RKO (cell line): ENCODE measurements around the gene ZNF471.
A peak's percentile ranks its signal among the peaks of the same experiment; 100 is the strongest.

Experiments used
- DNase-seq: peaks from one replicate; pipeline ENCODE4 v3.0.0-alpha.2; 2016; ENCODE audit warnings: low spot score

The ZNF471 gene

GRCh38 chr19:56507446-56508289 is at the start of gene ZNF471:
Gene ZNF471 (plus strand): TSS chr19:56507855. CDS start chr19:56511572, 3,717 bp downstream.
- DNase-seq = no peak

GRCh38 chr19:56474308-56474707 is 33.3 kb upstream of the ZNF471 start:
- no peak for DNase-seq

- DNase-seq = no peak
Measured at GRCh38 chr19:56476093-56476492, 31.6 kb upstream of the ZNF471 start.

- no peak for DNase-seq
Measured at GRCh38 chr19:56476651-56477428, 30.8 kb upstream of the ZNF471 start, which contains the start of gene ZNF667. Gene ZNF667 (minus strand): TSS chr19:56477345. CDS start chr19:56462370, 14,975 bp downstream.

GRCh38 chr19:56477429-56478338 is 30.0 kb upstream of the ZNF471 start:
- DNase-seq = no peak

GRCh38 chr19:56491399-56491798 is 16.3 kb upstream of the ZNF471 start:
- no peak for DNase-seq

GRCh38 chr19:56504581-56504980 is 3.1 kb upstream of the ZNF471 start:
- peak; percentile 16 for DNase-seq

GRCh38 chr19:56508290-56508778 is 679 bp downstream of the ZNF471 start:
- no peak for DNase-seq

GRCh38 chr19:56525214-56525860 is 17.7 kb downstream of the ZNF471 start:
- DNase-seq = no peak

GRCh38 chr19:56537442-56537841 is 29.8 kb downstream of the ZNF471 start:
- DNase-seq = no peak

- no peak for DNase-seq
Measured at GRCh38 chr19:56538254-56538760, 30.7 kb downstream of the ZNF471 start.

GRCh38 chr19:56538761-56539263 is 31.2 kb downstream of the ZNF471 start, which contains the start of gene ZFP28:
Gene ZFP28 (plus strand): TSS chr19:56538948. CDS start chr19:56539019, 71 bp downstream.
- DNase-seq = no peak

- no peak for DNase-seq
Measured at GRCh38 chr19:56543776-56544175, 36.1 kb downstream of the ZNF471 start.

- peak; percentile 62 for DNase-seq
Measured at GRCh38 chr19:56547535-56547934, 39.9 kb downstream of the ZNF471 start.

- no peak for DNase-seq
Measured at GRCh38 chr19:56554272-56554869, 46.7 kb downstream of the ZNF471 start.

- DNase-seq = no peak
Measured at GRCh38 chr19:56562766-56563165, 55.1 kb downstream of the ZNF471 start.

GRCh38 chr19:56566904-56567273 is 59.2 kb downstream of the ZNF471 start:
- no peak for DNase-seq

- no peak for DNase-seq
Measured at GRCh38 chr19:56567274-56568120, 59.8 kb downstream of the ZNF471 start, which contains the start of gene ZNF470. Gene ZNF470 (plus strand): TSS chr19:56567468. CDS start chr19:56570312, 2,844 bp downstream.

GRCh38 chr19:56572589-56572988 is 64.9 kb downstream of the ZNF471 start:
- DNase-seq = no peak
